GM19468 (cell line): Measurements from ENCODE around the gene RHBDL2.
"Not testable (repeated sequence)": the region's sequence is repeated elsewhere in the genome, so short reads cannot be mapped to it uniquely, and the experiment has no call there.

ENCODE experiments used
- ATAC-seq: cut with Tn5 transposase; IDR thresholded peaks from one replicate; pipeline ENCODE4 v1.9.1; 2021; ENCODE audit warnings: mild to moderate bottlenecking, moderate library complexity, moderate number of reproducible peaks; ENCODE audit not compliant: unreplicated experiment; ENCODE audit errors: extremely low read depth

Gene RHBDL2, protein sequence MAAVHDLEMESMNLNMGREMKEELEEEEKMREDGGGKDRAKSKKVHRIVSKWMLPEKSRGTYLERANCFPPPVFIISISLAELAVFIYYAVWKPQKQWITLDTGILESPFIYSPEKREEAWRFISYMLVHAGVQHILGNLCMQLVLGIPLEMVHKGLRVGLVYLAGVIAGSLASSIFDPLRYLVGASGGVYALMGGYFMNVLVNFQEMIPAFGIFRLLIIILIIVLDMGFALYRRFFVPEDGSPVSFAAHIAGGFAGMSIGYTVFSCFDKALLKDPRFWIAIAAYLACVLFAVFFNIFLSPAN

DNA sequence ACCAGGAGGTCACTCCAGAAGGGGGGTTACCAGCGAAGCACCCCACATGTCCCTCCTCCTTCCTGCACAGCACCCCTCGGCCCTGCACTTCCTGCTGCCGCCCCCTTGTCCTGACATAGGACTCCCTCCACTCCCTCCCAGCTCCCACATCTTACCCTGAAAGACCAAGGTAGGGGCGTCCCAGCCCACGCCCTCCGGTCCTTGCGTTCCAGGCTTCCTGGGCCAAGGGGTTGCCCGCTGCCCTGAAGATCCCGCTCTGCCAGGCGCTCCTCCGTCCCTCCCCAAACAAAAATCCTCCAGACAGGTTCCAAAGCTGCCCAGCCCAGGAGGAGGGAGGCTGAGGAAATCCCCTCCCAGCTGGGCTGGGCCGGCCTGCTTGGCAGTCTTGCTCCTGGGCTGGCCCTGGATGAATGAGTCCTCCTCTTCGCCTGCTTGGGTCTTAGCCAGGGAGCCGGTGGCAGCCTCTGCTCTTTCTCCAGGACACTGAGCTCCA lies at the start of gene RHBDL2:
Gene RHBDL2 (minus strand): TSS at position 304 of the 493 bp plus-strand sequence. CDS start 22,618 bp downstream, outside the sequence.
- no peak for ATAC-seq

DNA sequence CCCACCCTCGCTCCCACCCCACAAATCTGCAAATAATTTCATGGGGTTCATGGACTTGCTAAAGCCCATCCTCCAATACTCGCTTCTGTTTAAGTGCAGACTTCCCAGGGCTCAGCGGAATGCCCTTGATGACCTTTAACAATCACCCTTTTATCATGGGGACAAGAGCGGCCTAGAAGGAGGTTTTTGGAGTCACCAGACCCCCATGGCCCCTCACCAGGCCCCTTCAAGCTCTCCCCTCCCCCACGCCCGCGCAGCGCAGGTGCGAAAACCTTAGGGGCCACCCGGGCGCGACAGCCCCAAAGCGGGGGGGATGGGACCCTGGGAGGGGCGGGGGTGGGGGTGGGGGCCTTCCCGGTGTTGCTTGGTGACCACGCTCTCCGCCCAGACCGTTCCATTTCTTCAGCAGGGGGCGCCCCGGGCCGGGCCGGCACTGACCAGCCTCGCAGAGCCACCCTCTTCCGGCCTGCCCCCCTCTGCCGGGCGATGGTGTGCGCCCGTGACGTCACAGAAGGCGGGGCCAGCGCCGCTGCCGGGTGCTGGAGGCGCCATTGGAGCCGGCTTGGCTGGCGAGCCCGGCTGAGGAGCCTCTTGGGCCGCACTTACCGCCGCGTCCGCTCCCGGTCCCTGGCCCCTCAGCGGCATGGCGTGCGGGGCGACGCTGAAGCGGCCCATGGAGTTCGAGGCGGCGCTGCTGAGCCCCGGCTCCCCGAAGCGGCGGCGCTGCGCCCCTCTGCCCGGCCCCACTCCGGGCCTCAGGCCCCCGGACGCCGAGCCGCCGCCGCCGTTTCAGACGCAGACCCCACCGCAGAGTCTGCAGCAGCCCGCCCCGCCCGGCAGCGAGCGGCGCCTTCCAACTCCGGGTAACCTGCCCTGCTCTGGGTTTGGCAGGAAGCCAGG lies 49.4 kb upstream of the RHBDL2 start, which contains the start of gene AKIRIN1:
Gene AKIRIN1 (plus strand): TSS at position 539 of the 900 bp plus-strand sequence. CDS start 105 bp downstream, at position 644.
- peak; percentile 73 for ATAC-seq

DNA sequence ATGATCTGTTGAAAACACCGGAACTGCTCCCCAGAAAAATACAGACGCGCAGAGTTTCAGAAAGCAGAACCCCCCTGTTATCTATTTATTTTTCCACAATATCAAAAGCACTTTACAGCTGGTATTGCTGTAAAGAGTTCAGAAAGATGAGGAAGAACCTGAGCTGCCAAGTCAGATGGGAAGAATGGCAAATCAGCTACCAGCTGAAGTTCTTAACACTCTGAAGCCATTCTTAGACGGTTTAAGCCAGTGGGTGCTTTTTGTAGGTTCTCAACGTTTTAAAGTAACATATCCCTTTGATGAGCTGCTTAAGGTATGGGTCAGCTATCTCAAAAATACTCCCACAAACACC lies 48.7 kb upstream of the RHBDL2 start:
- no peak for ATAC-seq

DNA sequence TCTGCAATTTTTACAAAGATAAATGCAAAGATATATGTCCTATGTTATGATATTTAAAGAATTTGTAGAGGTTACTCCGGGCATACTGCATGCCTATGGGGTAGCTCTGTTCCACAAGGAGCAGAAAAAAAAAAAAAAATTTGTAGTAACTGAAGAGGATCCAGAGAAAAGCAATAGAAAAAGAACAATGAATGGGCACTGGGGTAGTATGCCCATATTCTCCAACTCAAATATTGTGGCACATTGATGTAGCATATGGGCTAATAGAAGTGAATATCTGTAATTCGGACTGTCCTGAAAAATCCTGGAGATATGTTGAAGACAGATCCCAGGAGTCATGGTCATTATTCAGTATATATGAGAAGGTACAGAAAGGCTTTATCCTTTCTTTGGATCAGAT lies 48.3 kb upstream of the RHBDL2 start:
- ATAC-seq, result no peak

DNA sequence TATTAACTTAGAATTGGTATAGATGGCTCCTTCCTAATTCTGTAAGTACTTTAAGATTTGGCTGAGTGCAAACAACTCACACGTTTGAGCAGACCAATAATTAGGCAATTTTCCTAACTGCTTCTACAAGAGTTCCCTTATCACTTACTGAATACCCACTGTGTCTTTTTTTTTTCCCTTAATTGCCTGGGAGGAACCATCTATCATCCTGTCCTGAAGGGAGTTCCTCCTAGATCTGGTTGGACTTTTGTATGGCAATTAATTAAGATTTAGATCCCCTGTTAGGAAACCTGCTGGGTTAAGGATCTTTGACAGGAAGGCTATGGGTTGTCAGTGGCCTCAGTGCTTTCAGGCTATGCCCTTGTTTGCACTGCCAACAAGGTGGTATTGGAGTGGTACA lies 37.8 kb upstream of the RHBDL2 start:
- ATAC-seq, result not testable (repeated sequence)

DNA sequence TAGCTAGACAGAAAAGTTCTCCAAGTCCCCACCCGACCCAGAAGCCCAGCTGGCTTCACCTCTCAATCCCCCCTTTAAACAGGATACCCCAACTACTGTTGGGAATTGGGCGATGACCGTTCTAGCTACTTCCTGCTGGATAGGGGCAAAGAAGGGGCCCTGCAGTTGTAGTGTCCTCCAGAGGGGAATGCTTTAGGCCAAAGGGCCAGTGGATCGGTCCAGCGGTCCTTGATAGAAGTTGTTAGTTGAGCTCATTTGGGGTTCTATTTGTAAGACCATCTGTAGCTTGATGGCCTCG lies 36.6 kb upstream of the RHBDL2 start:
- ATAC-seq, result not testable (repeated sequence)

DNA sequence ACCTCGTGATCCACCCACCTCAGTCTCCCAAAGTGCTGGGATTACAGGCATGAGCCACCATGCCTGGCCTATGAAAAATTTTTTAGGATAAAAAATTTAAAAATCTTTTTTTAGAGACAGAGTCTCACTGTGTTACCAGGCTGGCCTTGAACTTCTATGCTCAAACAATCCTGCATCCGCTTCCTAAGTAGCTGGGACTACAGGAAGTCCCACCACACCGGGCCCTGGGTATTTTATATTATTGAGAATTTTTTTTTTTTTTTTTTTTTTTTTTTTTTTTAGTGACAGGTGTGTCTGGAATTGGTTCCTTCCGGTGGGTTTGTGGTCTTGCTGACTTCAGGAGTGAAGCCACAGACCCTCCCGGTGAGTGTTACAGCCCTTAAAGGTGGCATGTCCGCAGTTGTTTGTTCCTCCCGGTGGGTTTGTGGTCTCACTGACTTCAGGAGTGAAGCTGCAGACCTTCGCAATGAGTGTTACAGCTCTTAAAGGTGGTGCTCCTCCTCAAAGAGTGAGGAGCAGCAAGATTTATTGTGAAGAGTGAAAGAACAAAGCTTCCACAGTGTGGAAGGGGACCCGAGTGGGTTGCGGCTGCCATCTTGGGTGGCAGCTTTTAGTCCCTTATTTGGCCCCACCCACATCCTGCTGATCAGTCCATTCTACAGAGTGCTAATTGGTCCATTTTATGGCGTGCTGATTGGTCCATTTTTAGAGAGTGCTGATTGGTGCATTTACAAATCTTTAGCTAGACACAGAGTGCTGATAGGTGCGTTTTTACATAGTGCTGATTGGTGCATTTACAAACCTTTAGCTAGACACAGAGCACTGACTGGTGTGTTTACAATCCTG lies 36.0 kb upstream of the RHBDL2 start:
- ATAC-seq, result not testable (repeated sequence)

DNA sequence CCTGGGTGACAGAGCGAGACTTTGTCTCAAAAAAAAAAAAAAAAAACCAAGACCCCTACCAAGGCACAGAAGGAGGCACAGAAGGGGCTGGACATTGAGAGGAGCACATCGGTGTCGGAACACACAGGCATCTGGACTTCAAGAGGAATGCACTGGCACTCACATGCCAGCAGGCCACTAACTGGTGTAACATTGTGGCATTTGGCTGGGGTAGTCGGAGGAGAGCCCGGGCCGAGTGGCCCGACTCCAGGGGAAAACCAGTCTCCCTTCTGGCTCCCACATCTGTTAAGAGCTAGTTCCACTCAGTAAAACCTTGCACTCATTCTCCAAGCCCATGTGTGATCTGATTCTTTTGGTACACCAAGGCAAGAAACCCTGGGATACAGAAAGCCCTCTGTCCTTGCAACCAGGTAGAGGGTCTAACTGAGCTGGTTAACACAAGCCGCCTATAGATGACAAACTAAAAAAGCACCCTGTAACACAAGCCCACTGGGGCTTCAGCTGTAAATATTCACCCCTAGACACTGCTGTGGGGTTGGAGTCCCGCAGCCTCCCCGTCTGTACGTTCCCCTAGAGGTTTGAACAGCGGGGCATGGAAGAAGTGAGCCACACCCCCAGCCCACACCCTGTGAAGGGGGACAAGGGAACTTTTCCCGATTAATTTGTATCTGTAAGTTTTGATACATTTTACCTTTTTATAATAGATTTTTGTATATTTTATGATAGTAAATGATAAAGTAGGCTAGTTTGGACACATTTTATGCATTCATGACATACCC lies 32.2 kb upstream of the RHBDL2 start:
- no peak for ATAC-seq

DNA sequence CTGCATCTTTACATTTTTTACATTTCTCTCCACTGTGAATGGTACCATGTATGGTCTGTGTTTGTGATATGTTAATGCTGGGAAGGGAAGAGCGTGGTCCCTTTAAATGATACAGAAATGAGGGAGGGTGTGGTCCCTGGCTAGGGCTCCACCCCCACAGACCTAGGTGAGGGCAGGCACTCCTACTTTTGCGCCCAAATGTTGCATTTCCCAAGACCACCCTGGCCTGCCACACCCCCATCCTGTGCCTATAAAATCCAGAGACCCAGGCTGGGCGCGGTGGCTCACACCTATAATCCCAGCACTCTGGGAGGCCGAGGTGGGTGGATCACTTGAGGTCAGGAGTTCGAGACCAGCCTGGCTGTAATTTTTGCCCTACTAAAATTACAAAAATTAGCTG lies 31.5 kb upstream of the RHBDL2 start:
- not testable (repeated sequence) for ATAC-seq

DNA sequence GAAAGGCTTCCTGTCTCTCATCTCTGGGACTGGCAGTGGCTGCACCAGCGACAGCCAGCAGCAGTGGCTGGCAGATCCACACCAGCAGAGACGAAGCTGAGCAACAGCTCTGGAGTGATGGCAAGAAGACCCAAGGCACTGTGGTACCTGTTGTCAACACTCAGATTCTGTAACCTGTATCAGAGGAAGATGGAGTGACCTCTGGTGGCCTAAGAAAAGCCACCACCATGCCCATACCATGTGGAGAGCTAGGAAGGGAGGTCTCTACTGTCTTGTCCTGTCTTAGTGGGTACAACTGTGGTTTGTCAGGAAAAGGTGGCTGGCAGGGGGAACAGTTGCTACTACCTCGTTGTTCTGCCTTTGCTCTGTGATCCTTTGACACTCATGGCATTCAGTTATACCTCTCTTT lies 22.5 kb upstream of the RHBDL2 start:
- ATAC-seq, result no peak

DNA sequence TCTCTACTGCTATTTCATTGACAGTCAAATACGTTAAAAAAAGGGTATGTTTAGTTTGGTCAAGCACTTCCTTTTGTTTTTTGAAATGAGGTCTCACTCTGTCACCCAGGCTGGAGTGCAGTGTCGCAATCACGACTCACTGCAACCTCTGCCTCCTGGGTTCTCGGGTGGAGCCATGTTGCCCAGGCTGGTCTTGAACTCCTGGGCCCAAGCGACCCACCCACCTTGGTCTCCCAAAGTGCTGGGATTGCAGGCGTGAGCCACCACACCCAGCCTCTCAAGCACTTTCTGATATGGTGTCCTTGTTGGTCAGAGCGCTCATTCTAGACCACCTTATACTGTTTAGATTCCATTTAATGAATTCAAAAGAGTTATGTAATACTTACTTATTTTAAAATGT lies 20.9 kb upstream of the RHBDL2 start:
- no peak for ATAC-seq

DNA sequence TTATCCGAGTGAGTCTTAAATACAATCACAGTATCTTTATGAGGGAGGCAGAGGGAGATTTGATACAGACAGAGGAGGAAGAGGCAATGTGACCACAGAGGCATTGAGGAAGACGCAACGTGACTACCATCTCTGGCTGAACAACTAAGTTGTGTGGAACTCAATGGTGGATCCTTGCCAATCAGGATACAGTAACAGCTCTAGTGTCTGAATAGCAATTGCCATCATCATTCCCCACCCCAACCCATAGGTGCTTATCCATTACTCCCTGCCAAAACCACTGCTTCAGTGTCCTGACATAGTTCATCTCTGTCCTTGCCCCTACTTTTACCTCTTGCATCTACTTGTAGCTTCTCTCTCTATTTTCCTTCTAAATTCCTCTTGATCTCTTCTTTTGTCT lies 20.5 kb upstream of the RHBDL2 start:
- ATAC-seq, result no peak

DNA sequence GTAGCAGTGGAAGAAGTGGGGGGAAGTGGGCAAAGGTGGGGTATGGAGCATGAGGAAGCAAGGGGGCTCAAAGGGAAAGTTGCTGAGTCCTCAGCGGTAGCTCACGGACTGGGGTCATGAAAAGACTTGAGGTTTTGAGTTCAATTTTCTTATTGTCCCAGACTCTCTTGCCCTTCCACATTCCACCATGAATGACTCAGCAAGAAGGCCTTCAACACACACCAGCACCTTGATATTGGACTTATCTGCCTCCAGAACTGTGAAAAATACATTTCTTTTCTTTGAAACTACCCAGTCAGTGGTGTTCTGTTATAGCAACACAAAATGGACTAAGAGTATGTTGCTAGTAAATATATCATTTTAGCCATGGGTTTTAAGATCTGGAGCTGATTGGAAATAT lies 17.3 kb upstream of the RHBDL2 start:
- no peak for ATAC-seq

DNA sequence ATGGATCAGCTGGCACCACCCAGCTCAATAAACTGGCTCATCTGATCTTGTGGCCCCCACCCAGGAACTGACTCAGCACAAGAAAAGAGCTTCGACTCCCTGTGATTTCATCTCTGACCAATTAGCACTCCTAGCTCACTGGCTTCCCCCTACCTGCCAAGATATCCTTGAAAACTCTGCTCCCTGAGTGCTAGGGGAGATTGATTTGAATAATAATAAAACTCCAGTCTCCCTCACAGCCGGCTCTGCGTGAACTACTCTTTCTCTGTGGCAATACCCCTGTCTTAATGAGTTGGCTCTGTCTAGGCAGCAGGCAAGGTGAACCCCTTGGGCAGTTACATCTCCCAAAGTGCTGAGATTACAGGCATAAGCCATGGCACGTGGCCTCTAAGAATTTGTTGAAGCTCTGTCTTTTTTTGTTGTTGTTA lies 11.8 kb upstream of the RHBDL2 start:
- ATAC-seq, result no peak

DNA sequence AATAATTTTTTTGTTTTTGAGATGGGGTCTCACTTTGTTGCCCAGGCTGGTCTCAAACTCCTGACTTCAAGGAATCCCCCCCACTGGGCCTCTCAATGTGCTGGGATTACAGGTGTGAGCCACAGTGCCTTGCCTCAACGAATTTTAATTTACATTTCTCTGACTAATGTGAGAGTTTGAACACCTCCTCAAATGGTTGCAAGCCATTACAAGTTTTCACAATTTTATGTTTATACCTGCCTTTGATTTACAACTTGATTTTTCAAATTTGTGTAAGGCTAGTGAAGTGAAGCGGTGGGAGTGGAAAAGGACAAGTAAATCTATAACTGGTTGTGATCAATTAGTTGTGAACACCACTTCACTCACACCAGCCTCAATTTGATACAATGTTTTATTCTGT lies 8.9 kb upstream of the RHBDL2 start:
- no peak for ATAC-seq

DNA sequence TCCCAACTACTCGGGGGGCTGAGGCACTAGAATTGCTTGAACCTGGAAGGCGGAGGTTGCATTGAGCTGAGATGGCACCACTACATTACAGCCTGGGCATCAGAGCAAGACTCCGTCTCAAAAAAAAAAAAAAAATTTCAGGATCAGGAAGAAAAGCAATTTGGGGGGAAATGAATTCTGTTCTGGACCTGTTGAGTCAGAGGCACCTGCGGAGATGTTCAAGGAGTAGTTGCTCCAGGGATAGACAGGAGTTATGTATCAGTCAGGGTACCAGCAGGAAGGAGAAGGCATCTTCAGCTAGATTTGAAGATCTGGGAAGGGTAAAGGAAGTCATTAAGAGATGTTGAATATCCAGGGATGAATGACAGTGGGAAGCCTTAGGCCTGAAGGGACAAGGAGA lies 2.9 kb upstream of the RHBDL2 start:
- ATAC-seq, result no peak

DNA sequence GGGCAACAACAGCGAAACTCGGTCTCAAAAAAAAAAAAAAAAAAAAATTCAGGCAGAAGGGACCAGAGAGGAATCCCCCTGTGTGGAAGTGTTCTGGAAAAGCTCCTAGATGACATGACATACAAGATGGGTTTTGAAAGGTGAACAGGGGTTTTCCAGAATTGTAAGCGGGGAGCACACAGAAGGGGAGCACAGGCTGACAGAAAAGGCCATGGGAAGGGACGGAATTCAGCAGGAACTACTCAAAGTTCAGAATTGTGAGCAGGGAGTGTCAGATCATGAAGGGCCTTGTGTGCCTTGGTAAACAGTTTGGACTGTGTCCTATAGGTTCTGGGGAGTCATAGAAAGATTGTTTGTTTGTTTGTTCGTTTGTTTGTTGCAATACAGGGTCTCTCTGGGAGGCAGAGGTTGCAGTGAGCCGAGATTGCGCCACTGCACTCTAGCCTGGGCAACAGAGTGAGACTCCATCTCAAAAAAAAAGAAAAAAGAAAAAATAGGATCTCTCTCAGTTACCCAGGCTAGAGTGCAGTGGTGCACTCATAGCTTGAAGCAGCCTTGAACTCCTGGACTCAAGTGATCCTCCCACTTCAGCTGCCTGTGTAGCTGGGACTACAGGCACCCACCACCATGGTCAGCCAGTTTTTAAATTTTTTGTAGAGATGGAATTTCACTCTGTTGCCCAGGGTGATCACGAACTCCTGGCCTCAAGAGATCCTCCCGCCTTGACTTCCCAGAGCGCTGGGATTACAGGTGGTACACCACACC lies 1.2 kb upstream of the RHBDL2 start:
- no peak for ATAC-seq

DNA sequence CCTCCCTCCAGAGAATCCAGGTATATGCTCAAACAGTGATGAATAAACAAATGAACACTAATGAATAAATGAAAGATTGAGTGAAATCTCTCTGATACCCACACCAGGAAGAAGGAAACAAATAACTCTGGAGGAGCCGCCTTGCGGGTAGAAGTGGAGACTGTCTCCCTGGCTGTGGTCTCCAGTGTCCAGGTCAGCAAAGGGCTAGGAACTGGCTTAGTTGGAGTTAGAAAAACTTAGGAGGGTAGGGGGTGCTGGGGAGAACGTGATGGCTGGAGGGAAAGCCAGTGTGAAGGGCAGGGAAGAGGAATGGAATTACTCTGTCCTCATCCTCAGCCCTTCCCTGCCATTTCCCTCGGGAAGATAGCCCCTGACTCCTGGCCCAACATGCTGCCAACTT lies 537 bp downstream of the RHBDL2 start:
- ATAC-seq, result no peak
